Neural progenitor cell (in vitro differentiated cells): ENCODE measurements around the gene PIK3CD. TPM values are rescaled to one million over a fixed set of nuclear protein-coding genes. Genes with fewer than 3 reads are reported as not detected.
A peak's percentile ranks its signal among the peaks of the same experiment; 100 is the strongest.

Experiments used
- DNase-seq: peaks from one replicate; pipeline ENCODE4 v3.0.0-alpha.2; 2016; ENCODE audit warnings: low spot score
- H2AFZ ChIP-seq: fragments of 200-600 bp; sonication (generic); replicated peaks from 2 replicates; pipeline ENCODE4 v1.6.1; 2016; ENCODE audit warnings: antibody characterized with exemption
- H3F3A ChIP-seq: fragments of 200-600 bp; sonication (generic); 2 replicates; pipeline ENCODE4 v1.6.1; 2016; ENCODE audit warnings: antibody characterized with exemption, low read depth
- H3K27ac ChIP-seq: fragments of 200-600 bp; sonication (generic); 2 replicates; pipeline ENCODE4 v1.5.1; 2016; ENCODE audit warnings: mild to moderate bottlenecking
- H3K27me3 ChIP-seq: fragments of 200-600 bp; sonication (generic); 2 replicates; pipeline ENCODE4 v1.6.1; 2016; ENCODE audit warnings: mild to moderate bottlenecking, moderate library complexity
- H3K36me3 ChIP-seq: fragments of 200-600 bp; sonication (generic); 2 replicates; pipeline ENCODE4 v1.5.1; 2016
- H3K4me1 ChIP-seq: fragments of 200-600 bp; sonication (generic); 2 replicates; pipeline ENCODE4 v1.6.1; 2016; ENCODE audit warnings: mixed run types
- H3K4me2 ChIP-seq: fragments of 200-600 bp; sonication (generic); 2 replicates; pipeline ENCODE4 v1.6.1; 2016
- H3K4me3 ChIP-seq: fragments of 200-600 bp; sonication (generic); 2 replicates; pipeline ENCODE4 v1.5.1; 2016
- H3K79me2 ChIP-seq: fragments of 200-600 bp; sonication (generic); 2 replicates; pipeline ENCODE4 v1.6.1; 2016; ENCODE audit warnings: low read depth
- H3K9ac ChIP-seq: fragments of 200-600 bp; sonication (generic); 2 replicates; pipeline ENCODE4 v1.6.1; 2016
- H3K9me3 ChIP-seq: fragments of 200-600 bp; sonication (generic); 2 replicates; pipeline ENCODE4 v1.5.1; 2016; ENCODE audit warnings: low read depth
- H4K20me1 ChIP-seq: fragments of 200-600 bp; sonication (generic); 2 replicates; pipeline ENCODE4 v1.6.1; 2016; ENCODE audit warnings: low read depth
- H3K27ac Mint-ChIP-seq: 3 replicates; pipeline ENCODE4 v1.8.0; 2021; ENCODE audit warnings: mixed read lengths
- H3K27me3 Mint-ChIP-seq: 2 replicates; pipeline ENCODE4 v1.8.0; 2022; ENCODE audit warnings: low read depth, mild to moderate bottlenecking, inconsistent platforms, moderate library complexity, mixed read lengths; ENCODE audit not compliant: insufficient read depth
- H3K36me3 Mint-ChIP-seq: 3 replicates; pipeline ENCODE4 v1.8.0; 2021; ENCODE audit warnings: mixed read lengths
- H3K4me1 Mint-ChIP-seq: 3 replicates; pipeline ENCODE4 v1.8.0; 2021; ENCODE audit warnings: mixed read lengths
- H3K4me3 Mint-ChIP-seq: 3 replicates; pipeline ENCODE4 v1.8.0; 2021; ENCODE audit warnings: mild to moderate bottlenecking, moderate library complexity, mixed read lengths
- H3K9me3 Mint-ChIP-seq: 3 replicates; pipeline ENCODE4 v1.8.0; 2020; ENCODE audit warnings: mixed read lengths
- EZH2 ChIP-seq: fragments of 200-600 bp; sonication (generic); IDR thresholded peaks from 2 replicates; pipeline ENCODE4 v1.6.1; 2017; ENCODE audit warnings: antibody characterized with exemption, mild to moderate bottlenecking, moderate library complexity
- EZH2phosphoT487 ChIP-seq: fragments of 200-600 bp; sonication (generic); IDR thresholded peaks from 2 replicates; pipeline ENCODE4 v1.6.1; 2017; ENCODE audit warnings: antibody characterized with exemption
- total RNA-seq: library from RNA; depleted of rRNA; stranded (reverse); fragments of >200 nt; gene quantifications from 2 replicates; pipeline ENCODE4 v1.2.3, GENCODE V29; 2015; ENCODE audit warnings: low replicate concordance
- TF ChIP-seq, protein P1 (sequence below): fragments of 200-600 bp; sonication (generic); IDR thresholded peaks from 2 replicates; pipeline ENCODE4 v1.5.1; 2017; ENCODE audit warnings: antibody characterized with exemption, mild to moderate bottlenecking

The PIK3CD gene
- total RNA-seq, 1 donor from 2014 or later = 5.0 TPM

GRCh38 chr1:9715536-9716226 lies 64.2 kb downstream of the PIK3CD start:
- Mint-ChIP-seq H3K4me1 (peaks cover 8% of the 10 kb centered on the region), H3K27me3 (peaks cover 2% of the 10 kb centered on the region), H3K36me3 (no peaks in the 10 kb centered on the region), H3K27ac (no peak overlapping the region), H3K9me3 (no peaks in the 10 kb centered on the region), H3K4me3 (no peak overlapping the region)
- H3K9me3 ChIP-seq = no peaks in the 10 kb centered on the region
- H3K9ac ChIP-seq = no peak overlapping the region
- H4K20me1 ChIP-seq = no peaks in the 10 kb centered on the region
- no peak overlapping the region for H3K4me2 ChIP-seq
- H3K27me3 ChIP-seq = no peaks in the 10 kb centered on the region
- no peaks in the 10 kb centered on the region for H3K79me2 ChIP-seq
- no peaks in the 10 kb centered on the region for H3K4me1 ChIP-seq
- TF ChIP-seq, protein P1, sequence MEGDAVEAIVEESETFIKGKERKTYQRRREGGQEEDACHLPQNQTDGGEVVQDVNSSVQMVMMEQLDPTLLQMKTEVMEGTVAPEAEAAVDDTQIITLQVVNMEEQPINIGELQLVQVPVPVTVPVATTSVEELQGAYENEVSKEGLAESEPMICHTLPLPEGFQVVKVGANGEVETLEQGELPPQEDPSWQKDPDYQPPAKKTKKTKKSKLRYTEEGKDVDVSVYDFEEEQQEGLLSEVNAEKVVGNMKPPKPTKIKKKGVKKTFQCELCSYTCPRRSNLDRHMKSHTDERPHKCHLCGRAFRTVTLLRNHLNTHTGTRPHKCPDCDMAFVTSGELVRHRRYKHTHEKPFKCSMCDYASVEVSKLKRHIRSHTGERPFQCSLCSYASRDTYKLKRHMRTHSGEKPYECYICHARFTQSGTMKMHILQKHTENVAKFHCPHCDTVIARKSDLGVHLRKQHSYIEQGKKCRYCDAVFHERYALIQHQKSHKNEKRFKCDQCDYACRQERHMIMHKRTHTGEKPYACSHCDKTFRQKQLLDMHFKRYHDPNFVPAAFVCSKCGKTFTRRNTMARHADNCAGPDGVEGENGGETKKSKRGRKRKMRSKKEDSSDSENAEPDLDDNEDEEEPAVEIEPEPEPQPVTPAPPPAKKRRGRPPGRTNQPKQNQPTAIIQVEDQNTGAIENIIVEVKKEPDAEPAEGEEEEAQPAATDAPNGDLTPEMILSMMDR = no peak
- TF ChIP-seq EZH2 (no peak), EZH2phosphoT487 (no peak)
- H3K4me3 ChIP-seq = no peak overlapping the region
- DNase-seq = no peak
- H2AFZ ChIP-seq = no peak overlapping the region
- no peaks in the 10 kb centered on the region for H3K36me3 ChIP-seq
- H3F3A ChIP-seq = peaks cover 7% of the 10 kb centered on the region
- H3K27ac ChIP-seq = no peak overlapping the region

DNA sequence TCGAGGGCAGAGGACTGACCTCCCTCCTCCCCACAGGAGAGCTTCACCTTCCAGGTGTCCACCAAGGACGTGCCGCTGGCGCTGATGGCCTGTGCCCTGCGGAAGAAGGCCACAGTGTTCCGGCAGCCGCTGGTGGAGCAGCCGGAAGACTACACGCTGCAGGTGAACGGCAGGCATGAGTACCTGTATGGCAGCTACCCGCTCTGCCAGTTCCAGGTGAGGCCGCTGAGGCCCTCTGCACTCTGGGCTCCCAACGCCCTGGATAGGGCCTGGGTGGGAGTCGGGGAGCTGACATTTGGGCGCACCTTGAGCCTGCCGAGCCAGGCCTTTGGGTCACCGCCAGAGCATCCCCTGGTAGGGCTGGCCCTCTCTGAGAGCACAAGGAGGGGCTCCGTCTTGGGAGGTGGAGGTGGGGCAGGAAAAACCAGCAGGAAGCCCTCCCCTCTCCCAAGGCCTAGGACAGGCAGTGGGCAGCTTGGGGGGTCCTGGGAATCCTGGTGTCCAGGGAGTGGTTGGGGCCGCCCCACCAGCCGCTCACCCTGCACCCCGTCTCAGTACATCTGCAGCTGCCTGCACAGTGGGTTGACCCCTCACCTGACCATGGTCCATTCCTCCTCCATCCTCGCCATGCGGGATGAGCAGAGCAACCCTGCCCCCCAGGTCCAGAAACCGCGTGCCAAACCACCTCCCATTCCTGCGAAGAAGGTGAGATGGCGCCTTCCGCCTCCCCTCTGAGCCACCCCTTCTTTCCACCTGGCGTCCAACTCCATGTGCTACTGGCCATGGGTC lies 65.1 kb downstream of the PIK3CD start:
- Mint-ChIP-seq H3K4me1 (peaks cover 8% of the 10 kb centered on the region), H3K9me3 (no peaks in the 10 kb centered on the region), H3K27ac (no peak overlapping the region), H3K4me3 (no peak overlapping the region), H3K36me3 (no peaks in the 10 kb centered on the region), H3K27me3 (peaks cover 2% of the 10 kb centered on the region)
- Histone ChIP-seq H3F3A (peaks cover 7% of the 10 kb centered on the region), H3K9me3 (no peaks in the 10 kb centered on the region), H3K4me3 (no peak overlapping the region), H3K36me3 (no peaks in the 10 kb centered on the region), H4K20me1 (no peaks in the 10 kb centered on the region), H3K79me2 (no peaks in the 10 kb centered on the region), H3K27ac (no peak overlapping the region), H3K27me3 (no peaks in the 10 kb centered on the region), H3K4me2 (no peak overlapping the region), H3K4me1 (no peaks in the 10 kb centered on the region), H2AFZ (no peak overlapping the region), H3K9ac (no peak overlapping the region)
- DNase-seq = no peak
- TF ChIP-seq EZH2 (no peak), EZH2phosphoT487 (no peak)
- TF ChIP-seq, protein P1 = no peak

GRCh38 chr1:9717193-9718005 lies 65.9 kb downstream of the PIK3CD start:
- Mint-ChIP-seq H3K4me1 (peaks cover 8% of the 10 kb centered on the region), H3K4me3 (no peak overlapping the region), H3K27ac (no peak overlapping the region), H3K27me3 (peaks cover 2% of the 10 kb centered on the region), H3K36me3 (no peaks in the 10 kb centered on the region), H3K9me3 (no peaks in the 10 kb centered on the region)
- H3K4me1 ChIP-seq = no peaks in the 10 kb centered on the region
- H3K36me3 ChIP-seq = no peaks in the 10 kb centered on the region
- peaks cover 7% of the 10 kb centered on the region for H3F3A ChIP-seq
- no peaks in the 10 kb centered on the region for H4K20me1 ChIP-seq
- DNase-seq = no peak
- H3K27ac ChIP-seq = no peak overlapping the region
- no peak for TF ChIP-seq EZH2
- no peak for TF ChIP-seq EZH2phosphoT487
- TF ChIP-seq, protein P1 = no peak
- H3K27me3 ChIP-seq = no peaks in the 10 kb centered on the region
- H3K4me2 ChIP-seq = no peak overlapping the region
- no peaks in the 10 kb centered on the region for H3K79me2 ChIP-seq
- no peaks in the 10 kb centered on the region for H3K9me3 ChIP-seq
- H2AFZ ChIP-seq = peak overlapping the region; percentile 57
- no peak overlapping the region for H3K9ac ChIP-seq
- no peak overlapping the region for H3K4me3 ChIP-seq
